HepG2 (cell line): ENCODE measurements around the gene VASN. TPM values are rescaled to one million over a fixed set of nuclear protein-coding genes. Genes with fewer than 3 reads are reported as not detected.

ENCODE experiments used
- ARID3A ChIP-seq: IDR thresholded peaks from 2 replicates; pipeline ENCODE4 v1.6.1; 2012; ENCODE audit warnings: low read depth, low read length, improper control_type of control experiment
- CEBPZ ChIP-seq: IDR thresholded peaks from 2 replicates; pipeline ENCODE4 v1.6.1; 2012; ENCODE audit warnings: low read length, improper control_type of control experiment
- GABPA ChIP-seq, 2 experiments: IDR thresholded peaks; 2 replicates each; pipeline ENCODE4 v1.6.1; 2011 to 2016; ENCODE audit warnings: low read depth in 2 of 2, low read length in 1 of 2, missing biosample characterization in 1 of 2, missing genetic modification characterization in 1 of 2
- ISX ChIP-seq: sonication (generic); formaldehyde crosslinking; conservative IDR thresholded peaks from 2 replicates; pipeline ENCODE4 v1.5.0; 2020; ENCODE audit warnings: missing genetic modification reagents
- MAFF ChIP-seq: IDR thresholded peaks from 2 replicates; pipeline ENCODE4 v1.6.1; 2011; ENCODE audit warnings: low read depth, low read length, improper control_type of control experiment
- MATR3 ChIP-seq: sonication (generic); formaldehyde crosslinking; IDR thresholded peaks from 2 replicates; pipeline ENCODE4 v1.4.0; 2020; ENCODE audit warnings: missing genetic modification reagents
- MTA1 ChIP-seq: sonication (generic); formaldehyde crosslinking; IDR thresholded peaks from 2 replicates; pipeline ENCODE4 v1.4.0; 2020; ENCODE audit warnings: missing genetic modification reagents, mild to moderate bottlenecking, borderline replicate concordance
- SMYD3 ChIP-seq: sonication (generic); formaldehyde crosslinking; IDR thresholded peaks from 2 replicates; pipeline ENCODE4 v1.8.1; 2023; ENCODE audit warnings: mild to moderate bottlenecking, missing genetic modification reagents
- SP1 ChIP-seq, 2 experiments: fragments of 450-650 bp in 1 of 2; sonication (generic) in 1 of 2; formaldehyde crosslinking in 1 of 2; IDR thresholded peaks; 2 replicates each; pipeline versions ENCODE4 v1.4.0 to v1.6.1; 2016 to 2020; ENCODE audit warnings: missing genetic modification reagents in 1 of 2
- TBP ChIP-seq: sonication (generic); formaldehyde crosslinking; IDR thresholded peaks from 2 replicates; pipeline ENCODE4 v1.5.0; 2020; ENCODE audit warnings: missing genetic modification reagents
- ZBTB40 ChIP-seq, 2 experiments: fragments of 450-650 bp in 1 of 2; sonication (generic) in 1 of 2; formaldehyde crosslinking in 1 of 2; IDR thresholded peaks; 2 replicates each; pipeline versions ENCODE4 v1.6.1 to v1.8.0; 2016 to 2022; ENCODE audit warnings: antibody characterized with exemption in 1 of 2, mild to moderate bottlenecking in 1 of 2, missing genetic modification reagents in 1 of 2
- ZNF317 ChIP-seq: sonication (generic); formaldehyde crosslinking; IDR thresholded peaks from 2 replicates; pipeline ENCODE4 v1.5.0; 2020; ENCODE audit warnings: mild to moderate bottlenecking, missing genetic modification reagents
- ZNF839 ChIP-seq: sonication (generic); formaldehyde crosslinking; IDR thresholded peaks from 2 replicates; pipeline ENCODE4 v1.4.0; 2020; ENCODE audit warnings: missing genetic modification reagents, mild to moderate bottlenecking, borderline replicate concordance
- polyA plus RNA-seq, 8 experiments: library from polyadenylated mRNA; depleted of rRNA in 3 of 8; stranded (reverse) in 7 of 8; unstranded in 1 of 8; fragments of >200 nt; fragmentation: Illumina TruSeq in 4 of 8; extraction: Trizol in 4 of 8; gene quantifications; 2 replicates each; pipeline versions ENCODE4 v1.2.1 to v1.2.3, GENCODE V29; 2011 to 2016; ENCODE audit warnings: low read depth in 4 of 8, missing spikeins in 1 of 8, mixed read lengths in 1 of 8; ENCODE audit not compliant: insufficient read depth in 1 of 8
- total RNA-seq, 5 experiments: library from RNA; depleted of rRNA; stranded (reverse); fragments of >200 nt; fragmentation: Illumina TruSeq; extraction: Trizol; gene quantifications; 2 replicates each; pipeline ENCODE4 v1.2.3, GENCODE V29; 2016; ENCODE audit warnings: low read depth in 1 of 5

VASN gene
- total and polyA plus RNA-seq, 2 of the 13 experiments (the other 11 are each of a cell fraction or from before 2014, with no cell fraction given) = 8.4 to 18.2 TPM

- no peak for TF ChIP-seq ISX (CRISPR knock-in tag)
- no peak for TF ChIP-seq SP1 (IDR thresholded peaks at IDR 0.05)
- no peak for TF ChIP-seq SP1 (CRISPR knock-in tag; IDR thresholded peaks at IDR 0.05)
- no peak for TF ChIP-seq ZNF839 (CRISPR knock-in tag)
- no peak for TF ChIP-seq MATR3 (CRISPR knock-in tag)
- TF ChIP-seq ZBTB40 (IDR thresholded peaks at IDR 0.05) = no peak
- TF ChIP-seq ZBTB40 (CRISPR knock-in tag; IDR thresholded peaks at IDR 0.05) = peak; percentile 64; the same call in 1 of the 2 replicates
- TF ChIP-seq ARID3A = peak; percentile 57; the same call in 1 of the 2 replicates
- TF ChIP-seq MTA1 = peak; percentile 89
- TF ChIP-seq MAFF = no peak
- TF ChIP-seq CEBPZ = no peak
- 0 out of 2 replicates have a peak, but pooled peaks have one; percentile 23 for TF ChIP-seq ZNF317 (CRISPR knock-in tag)
- no peak for TF ChIP-seq GABPA (IDR thresholded peaks at IDR 0.05; ENCODE audit: low read depth, low read length)
- no peak for TF ChIP-seq GABPA (CRISPR knock-in tag; IDR thresholded peaks at IDR 0.05; ENCODE audit: low read depth)
- TF ChIP-seq TBP (CRISPR knock-in tag) = no peak
- 0 out of 2 replicates have a peak, but pooled peaks have one; percentile 15 for TF ChIP-seq SMYD3 (CRISPR knock-in tag)
These were observed 25.5 kb upstream of the VASN start (continued) for GRCh38 chr16:4345836-4346781.
